Thyroid gland (tissue), 4 donors: ENCODE results near the gene ROBO2.

Experiments
- POLR2A ChIP-seq, 2 donors: fragments of 450-650 bp; IDR thresholded peaks; one replicate each; pipeline ENCODE4 v1.6.1; 2017; ENCODE audit warnings: antibody characterized with exemption in 2 of 2, mild to moderate bottlenecking in 2 of 2, moderate library complexity in 1 of 2
- TF ChIP-seq, protein P1 (sequence below), 6 experiments: fragments of 200-600 bp in 3 of 6; fragments of 450-650 bp in 3 of 6; sonication (generic) in 3 of 6; IDR thresholded peaks; one replicate each; pipeline ENCODE4 v1.5.1; 2016 to 2019; ENCODE audit warnings: antibody characterized with exemption in 6 of 6, mild to moderate bottlenecking in 2 of 6, inconsistent platforms in 1 of 6, moderate library complexity in 1 of 6

DNA sequence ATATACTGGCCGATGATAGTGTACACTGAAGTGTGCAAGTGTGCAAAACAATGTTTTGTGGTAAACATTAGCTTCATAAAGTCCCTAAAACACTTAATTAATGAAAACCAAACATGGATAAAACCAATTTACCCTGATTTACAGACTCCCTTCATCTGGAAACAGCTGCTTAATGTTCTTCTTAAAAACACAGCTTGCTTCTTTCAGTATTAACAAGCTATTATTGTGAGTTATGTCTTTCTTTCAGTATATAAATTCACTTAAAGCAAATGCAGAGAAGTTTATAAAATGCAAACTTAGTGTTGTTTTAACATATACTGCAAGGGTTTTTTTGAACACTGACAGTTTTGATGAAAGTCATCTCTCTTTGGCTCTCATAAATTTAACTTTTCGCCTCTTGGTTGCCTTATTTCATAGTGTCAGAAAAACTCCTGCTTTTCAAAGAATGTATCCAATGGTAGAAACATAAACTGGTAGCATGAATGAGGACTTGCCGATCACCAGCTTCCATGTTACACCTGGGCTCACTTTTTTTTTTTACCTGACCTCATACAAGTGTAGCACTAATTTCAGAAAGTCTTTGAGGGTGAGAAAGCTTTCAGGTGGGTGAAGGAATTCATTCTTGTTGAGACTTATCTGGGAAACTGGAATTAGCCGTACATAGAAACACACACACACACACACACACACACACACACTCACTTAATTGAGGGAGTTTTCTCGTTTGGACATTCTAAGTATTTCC lies 532.2 kb downstream of the ROBO2 start:
- TF ChIP-seq, protein P1, sequence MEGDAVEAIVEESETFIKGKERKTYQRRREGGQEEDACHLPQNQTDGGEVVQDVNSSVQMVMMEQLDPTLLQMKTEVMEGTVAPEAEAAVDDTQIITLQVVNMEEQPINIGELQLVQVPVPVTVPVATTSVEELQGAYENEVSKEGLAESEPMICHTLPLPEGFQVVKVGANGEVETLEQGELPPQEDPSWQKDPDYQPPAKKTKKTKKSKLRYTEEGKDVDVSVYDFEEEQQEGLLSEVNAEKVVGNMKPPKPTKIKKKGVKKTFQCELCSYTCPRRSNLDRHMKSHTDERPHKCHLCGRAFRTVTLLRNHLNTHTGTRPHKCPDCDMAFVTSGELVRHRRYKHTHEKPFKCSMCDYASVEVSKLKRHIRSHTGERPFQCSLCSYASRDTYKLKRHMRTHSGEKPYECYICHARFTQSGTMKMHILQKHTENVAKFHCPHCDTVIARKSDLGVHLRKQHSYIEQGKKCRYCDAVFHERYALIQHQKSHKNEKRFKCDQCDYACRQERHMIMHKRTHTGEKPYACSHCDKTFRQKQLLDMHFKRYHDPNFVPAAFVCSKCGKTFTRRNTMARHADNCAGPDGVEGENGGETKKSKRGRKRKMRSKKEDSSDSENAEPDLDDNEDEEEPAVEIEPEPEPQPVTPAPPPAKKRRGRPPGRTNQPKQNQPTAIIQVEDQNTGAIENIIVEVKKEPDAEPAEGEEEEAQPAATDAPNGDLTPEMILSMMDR (IDR thresholded peaks at IDR 0.05), result no peak
- no peak for TF ChIP-seq POLR2A (IDR thresholded peaks at IDR 0.05)
